HAP-1 (cell line): ENCODE results near the gene SSBP4.

Experiments used
- DNase-seq, 2 experiments: peaks; one replicate each; pipeline ENCODE4 v3.0.0-alpha.2; 2016 to 2020; ENCODE audit warnings: low spot score in 2 of 2
- H3K27me3 ChIP-seq: fragments of 250-450 bp; sonication (Bioruptor Pico); 2 replicates; pipeline ENCODE4 v1.5.1; 2020; ENCODE audit warnings: low read depth, mild to moderate bottlenecking, moderate library complexity
- H3K36me3 ChIP-seq: fragments of 250-450 bp; sonication (Bioruptor Pico); replicated peaks from 2 replicates; pipeline ENCODE4 v1.5.1; 2020; ENCODE audit warnings: mild to moderate bottlenecking
- H3K4me1 ChIP-seq: fragments of 250-450 bp; sonication (Bioruptor Pico); 2 replicates; pipeline ENCODE4 v1.5.1; 2020; ENCODE audit warnings: mild to moderate bottlenecking
- H3K4me3 ChIP-seq: fragments of 250-450 bp; sonication (Bioruptor Pico); 2 replicates; pipeline ENCODE4 v1.5.1; 2020; ENCODE audit warnings: mild to moderate bottlenecking, moderate library complexity
- H3K9me3 ChIP-seq: fragments of 250-450 bp; sonication (Bioruptor Pico); 2 replicates; pipeline ENCODE4 v1.5.1; 2020; ENCODE audit warnings: mild to moderate bottlenecking, moderate library complexity
- in situ Hi-C: fragments of 300-500 bp; cut with MboI; formaldehyde crosslinking; loops from 3 replicates; pipeline ENCODE4 v1.14.3; 2020; ENCODE audit warnings: low sequenced_read_pairs, inconsistent platforms, mixed read lengths

Gene SSBP4

DNA sequence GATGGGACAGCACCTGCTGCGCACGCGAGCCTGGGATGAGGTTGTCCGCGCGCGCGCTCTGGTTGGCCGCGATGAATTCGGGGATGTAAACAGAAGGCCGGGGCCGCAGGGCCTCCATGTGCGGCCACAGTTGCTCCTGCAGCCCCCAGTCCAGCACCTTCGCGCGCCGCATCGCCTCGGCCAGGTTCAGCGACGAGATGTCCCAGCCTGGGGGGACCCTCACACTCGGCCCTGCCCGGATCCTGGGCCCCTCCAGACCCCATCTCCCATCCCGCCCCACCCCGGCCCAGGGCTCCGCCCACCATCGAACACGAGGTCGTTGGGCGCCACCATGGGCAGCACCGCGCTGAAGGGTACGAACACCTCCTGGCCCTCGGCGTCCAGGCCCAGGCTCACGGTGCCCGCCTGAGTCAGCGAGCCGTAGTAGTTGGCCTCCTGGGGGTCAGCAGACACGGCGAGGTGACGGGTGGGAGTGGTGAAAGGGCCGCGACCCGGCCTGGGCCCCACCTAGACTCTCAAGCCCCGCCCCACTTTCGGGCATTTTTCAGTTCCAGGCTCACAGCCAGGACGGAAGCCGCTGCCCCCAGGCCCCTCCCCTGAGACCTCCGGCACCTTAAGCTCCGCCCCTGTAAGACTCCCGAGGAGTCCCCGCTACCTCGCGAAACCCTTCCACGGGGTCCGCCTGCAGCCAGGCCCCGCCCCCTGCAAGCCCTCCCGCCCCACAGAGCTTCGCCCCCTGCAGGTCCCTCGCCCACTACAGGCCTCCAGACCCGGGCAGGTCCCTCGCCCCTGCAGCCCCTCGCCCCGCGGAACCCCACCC is 17.7 kb downstream of the SSBP4 start:
- Histone ChIP-seq H3K27me3 (no peaks in the 10 kb centered on the region), H3K4me3 (peak overlapping the region; percentile 62), H3K36me3 (peaks cover 28% of the 10 kb centered on the region), H3K9me3 (no peaks in the 10 kb centered on the region), H3K4me1 (peaks cover 21% of the 10 kb centered on the region)
- in situ Hi-C loops, result no loop called here
- DNase-seq, result peak; percentile 85 to 98

DNA sequence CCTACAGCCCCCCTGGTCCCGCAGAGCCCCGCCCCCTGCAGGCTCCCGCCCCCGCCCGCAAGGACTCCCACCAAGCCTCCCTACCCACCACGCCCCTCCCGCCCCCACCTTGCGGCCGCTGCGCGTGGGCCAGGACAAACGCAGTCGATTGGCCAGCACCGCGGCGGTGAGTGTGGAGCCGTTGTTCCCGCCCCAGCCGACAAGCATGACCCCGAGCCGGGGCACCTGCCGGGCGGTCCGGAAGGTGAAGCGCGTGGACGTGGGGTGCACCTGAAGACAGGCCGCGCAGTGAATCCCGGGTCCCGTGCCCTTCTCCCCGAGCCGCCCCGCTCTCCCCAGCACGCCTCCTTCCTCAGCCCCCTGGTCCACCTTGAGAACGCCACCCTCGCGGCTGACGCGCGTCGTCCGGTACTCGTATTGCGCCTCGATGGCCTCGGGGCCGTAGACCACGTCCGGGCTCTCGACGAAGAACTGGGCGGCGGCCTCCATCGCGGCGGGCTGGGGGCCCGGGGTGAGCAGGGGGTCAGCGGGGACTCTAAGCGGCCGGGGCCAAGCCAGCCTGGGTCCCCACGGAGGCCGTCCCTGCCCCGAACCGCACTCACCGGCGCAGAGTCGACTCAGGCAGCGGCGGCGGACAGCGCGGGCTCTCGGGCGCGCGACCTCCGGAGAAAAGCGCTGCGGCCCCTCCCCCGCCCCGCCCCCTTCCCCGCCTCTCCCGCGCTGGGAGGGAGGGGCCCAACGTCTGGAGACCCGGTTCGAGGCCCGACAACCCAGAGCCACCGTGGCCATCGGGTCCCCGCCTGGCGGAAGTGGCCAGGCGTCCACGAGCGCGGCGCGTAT is 18.5 kb downstream of the SSBP4 start, which contains the start of gene ISYNA1:
Gene ISYNA1 (minus strand): TSS at position 643 of the 840 bp plus-strand sequence. CDS start 154 bp downstream, at position 489.
- Histone ChIP-seq H3K4me1 (peaks cover 21% of the 10 kb centered on the region), H3K27me3 (no peaks in the 10 kb centered on the region), H3K4me3 (peak within 1 kb of the TSS; percentile 62), H3K9me3 (no peaks in the 10 kb centered on the region), H3K36me3 (peaks cover 27% of the 10 kb centered on the region)
- DNase-seq, result peak; percentile 50 to 75
- in situ Hi-C loops, result no loop called here

DNA sequence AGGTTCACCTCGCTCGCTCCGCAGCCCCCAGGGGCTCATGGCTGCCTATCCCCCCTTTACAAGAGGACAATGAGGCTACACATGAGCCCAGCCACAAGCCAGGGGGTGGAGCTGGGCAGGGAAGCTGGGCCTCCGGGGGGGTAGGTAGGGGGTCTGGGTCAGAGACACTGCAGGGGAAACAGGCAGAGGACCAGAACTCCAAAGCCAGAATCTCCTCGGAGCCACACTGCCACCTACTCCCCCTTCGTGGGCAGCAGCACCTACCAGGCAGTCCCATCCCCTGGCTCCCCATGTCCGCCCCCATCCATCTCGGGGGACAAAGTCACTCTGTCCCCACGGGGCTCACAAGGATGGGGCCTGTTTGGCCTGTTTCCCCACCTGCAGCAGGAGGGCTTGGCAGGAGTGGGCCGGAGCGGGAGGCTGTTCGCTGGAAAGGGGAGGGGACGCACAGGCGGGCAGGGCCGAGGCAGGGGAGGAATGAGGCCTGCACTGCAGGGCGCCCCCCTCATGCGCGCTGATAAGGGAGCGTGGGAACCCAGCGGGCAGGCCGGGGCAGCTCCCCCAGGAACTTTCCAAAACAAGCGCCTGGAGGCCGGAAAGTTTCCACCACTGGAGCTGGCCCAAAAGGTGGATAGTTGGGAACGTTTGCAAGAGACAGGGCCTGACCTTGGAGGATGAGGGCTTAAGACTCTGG is 19.3 kb downstream of the SSBP4 start:
- DNase-seq, result no peak
- peak overlapping the region; percentile 62; the same call in 1 of the 2 replicates for H3K4me3 ChIP-seq
- in situ Hi-C loops, result no loop called here
- H3K27me3 ChIP-seq, result no peaks in the 10 kb centered on the region
- H3K4me1 ChIP-seq, result peaks cover 21% of the 10 kb centered on the region
- peaks cover 24% of the 10 kb centered on the region for H3K36me3 ChIP-seq
- no peaks in the 10 kb centered on the region for H3K9me3 ChIP-seq

DNA sequence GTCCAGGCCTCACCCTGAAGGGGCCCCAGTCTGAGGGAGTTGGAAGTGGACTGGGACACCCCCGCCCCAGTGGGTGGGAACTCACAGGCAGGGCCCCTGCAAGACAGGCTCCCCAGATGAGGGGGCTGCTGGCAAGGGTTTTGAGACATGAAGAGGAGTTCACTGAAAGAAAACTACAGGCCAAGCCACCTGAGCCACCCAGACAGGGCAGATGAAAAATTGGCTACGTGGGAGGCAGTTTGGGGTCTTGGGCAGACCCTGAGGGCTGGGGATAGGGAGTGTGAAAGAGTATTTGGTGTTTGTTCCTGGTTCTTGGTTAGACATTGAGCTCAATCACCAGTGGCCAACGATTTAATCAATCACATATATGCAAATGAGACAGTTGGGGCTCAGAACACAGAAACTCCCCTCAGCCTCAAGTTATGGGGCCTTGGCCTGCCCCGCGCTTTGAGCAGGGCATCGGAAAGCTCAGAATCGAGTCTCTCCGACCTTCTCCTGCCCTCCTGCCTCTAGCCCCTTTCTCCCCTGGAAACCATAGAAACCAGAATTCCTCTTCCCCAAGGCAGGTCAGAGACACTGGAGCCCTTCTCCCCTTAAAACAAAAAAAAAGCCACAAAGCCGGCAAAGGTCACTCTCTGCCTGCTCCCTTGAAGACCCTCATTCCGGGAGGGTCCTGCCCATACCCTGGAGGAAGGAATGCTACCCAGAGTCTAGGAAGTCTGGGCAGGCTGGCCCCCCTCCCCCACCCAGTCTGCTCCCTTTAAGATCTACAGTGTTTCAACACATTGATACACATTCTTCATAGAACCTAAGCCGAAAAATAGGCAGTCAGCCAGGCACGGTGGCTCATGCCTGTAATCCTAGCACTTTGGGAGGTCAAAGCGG is 20.1 kb downstream of the SSBP4 start:
- no peaks in the 10 kb centered on the region for H3K9me3 ChIP-seq
- no peak overlapping the region for H3K4me3 ChIP-seq
- peak; percentile 38 to 79 for DNase-seq
- in situ Hi-C loops, result no loop called here
- no peaks in the 10 kb centered on the region for H3K27me3 ChIP-seq
- peaks cover 24% of the 10 kb centered on the region for H3K36me3 ChIP-seq
- H3K4me1 ChIP-seq, result peaks cover 21% of the 10 kb centered on the region

DNA sequence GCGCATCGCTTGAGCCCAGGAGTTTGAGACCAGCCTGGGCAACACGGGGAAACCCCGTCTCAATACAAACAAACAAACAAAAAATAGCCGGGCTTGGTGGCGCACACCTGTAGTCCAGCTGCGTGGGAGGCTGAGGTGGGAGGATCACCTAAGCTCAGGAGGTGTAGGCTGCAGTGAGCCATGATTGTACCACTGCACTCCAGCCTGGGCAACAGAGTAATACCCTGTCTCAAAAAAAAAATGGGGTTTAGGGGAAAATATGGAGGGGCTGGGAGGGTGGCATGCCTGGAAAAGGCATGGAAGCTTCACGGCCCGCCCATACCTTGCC is 20.7 kb downstream of the SSBP4 start:
- in situ Hi-C loops, result no loop called here
- Histone ChIP-seq H3K9me3 (no peaks in the 10 kb centered on the region), H3K27me3 (no peaks in the 10 kb centered on the region), H3K36me3 (peaks cover 18% of the 10 kb centered on the region), H3K4me1 (peaks cover 21% of the 10 kb centered on the region), H3K4me3 (no peak overlapping the region)
- no peak for DNase-seq

DNA sequence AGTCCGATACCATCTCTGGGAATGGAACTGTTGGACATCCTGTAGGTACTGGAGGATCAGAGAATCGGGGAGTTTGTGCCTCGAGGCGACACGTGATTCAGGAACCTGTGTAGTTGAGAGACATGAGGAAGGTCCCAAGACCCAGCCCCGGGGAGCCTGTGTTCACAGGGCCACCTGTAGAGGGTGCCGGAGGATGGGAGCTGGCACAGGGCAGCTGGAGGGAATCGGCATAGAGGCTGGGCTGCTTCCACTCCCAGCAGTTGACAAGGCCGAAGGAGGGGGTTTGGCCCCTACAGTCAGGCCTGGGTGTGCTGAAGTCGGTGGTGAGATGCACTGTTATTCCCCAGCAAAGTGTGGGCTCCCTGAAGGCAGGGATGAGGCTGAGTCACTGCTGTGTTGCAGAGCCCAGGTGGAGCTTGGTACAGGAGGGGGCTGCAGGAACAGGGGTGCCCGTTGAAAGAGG is 21.2 kb downstream of the SSBP4 start:
- peaks cover 21% of the 10 kb centered on the region for H3K4me1 ChIP-seq
- H3K4me3 ChIP-seq, result no peak overlapping the region
- no peaks in the 10 kb centered on the region for H3K27me3 ChIP-seq
- peak in 1 of 2 experiments; percentile 65 for DNase-seq
- H3K9me3 ChIP-seq, result no peaks in the 10 kb centered on the region
- in situ Hi-C loops, result no loop called here
- H3K36me3 ChIP-seq, result peaks cover 15% of the 10 kb centered on the region

DNA sequence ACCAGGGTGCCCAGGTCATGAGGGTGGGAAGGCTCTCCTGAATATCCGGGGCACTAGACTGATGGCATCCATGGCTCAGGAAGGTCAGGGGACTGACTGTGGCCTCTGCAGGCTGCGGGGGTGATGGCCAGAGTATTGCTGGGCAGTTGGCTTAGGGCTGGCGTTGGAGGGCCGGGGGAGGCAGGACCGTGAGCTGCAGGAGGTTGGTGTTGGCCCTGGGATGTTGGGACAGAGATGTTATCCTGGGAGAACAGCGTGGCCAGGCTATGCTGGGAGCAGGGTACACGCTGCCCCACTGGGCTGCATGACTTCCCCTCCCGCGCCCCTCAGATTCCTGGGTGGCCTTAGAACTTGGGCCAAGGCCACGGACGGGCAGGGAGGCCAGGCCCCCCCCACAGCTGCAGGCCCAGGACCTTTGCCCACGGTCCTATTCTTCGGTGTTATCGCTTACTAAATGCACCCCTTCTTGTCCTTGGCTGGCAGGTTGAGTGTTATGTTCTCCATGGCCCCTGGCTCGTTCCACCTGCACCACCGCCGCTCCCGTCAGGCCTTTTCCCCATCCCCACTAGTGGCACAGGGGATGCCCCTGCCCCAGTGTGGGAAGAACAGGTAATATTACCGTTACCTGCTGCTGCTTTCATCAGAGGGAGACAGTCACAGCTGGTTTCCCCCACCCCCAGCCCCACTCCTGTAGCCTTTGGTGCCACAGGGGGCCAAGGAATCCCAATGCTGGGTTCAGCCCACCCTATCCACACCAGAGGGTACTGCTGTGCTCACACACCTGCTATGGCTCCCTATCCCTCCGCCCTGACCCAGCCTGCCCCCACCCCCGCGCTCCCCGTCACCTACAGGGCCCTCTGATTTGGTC is 22.0 kb downstream of the SSBP4 start:
- no peaks in the 10 kb centered on the region for H3K9me3 ChIP-seq
- no peak for DNase-seq
- in situ Hi-C loops, result no loop called here
- H3K4me3 ChIP-seq, result no peak overlapping the region
- no peaks in the 10 kb centered on the region for H3K27me3 ChIP-seq
- H3K36me3 ChIP-seq, result peaks cover 14% of the 10 kb centered on the region
- H3K4me1 ChIP-seq, result peaks cover 21% of the 10 kb centered on the region

DNA sequence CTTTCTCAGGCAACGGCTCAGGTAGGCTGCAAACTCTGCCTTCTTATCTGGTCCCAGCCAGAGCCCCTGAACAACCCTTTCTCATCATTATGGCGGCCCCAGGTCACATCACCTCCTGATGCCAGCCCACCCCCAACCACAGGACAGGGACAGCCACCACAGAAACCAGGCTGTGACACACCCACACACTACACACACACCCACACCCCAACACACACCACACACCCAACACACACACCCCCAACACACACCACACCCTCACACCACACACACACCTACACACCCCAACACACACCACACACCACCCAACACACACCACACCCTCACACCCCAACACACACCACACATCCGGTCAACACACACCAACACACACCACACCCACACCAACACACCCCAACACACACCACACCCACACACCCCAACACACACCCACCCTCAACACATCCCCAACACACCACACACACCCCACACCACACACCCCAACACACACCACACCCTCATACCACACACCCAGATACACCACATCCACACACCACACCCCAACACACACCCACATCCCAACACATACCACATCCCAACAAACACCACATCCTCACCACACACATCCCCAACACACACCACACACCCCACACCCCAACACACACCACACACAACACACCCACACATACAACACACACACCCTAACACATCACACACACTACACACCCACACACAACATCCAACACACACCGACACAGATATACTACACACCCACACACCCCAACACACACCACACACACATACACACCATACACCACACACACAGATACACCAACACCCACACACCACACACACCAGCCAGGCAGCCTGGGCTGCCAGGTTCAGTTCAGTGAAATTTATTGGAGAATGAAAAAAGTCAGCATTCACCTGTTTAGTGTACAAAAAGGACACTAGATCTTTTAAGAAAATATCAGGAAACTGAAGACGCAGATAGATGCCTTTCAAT is 22.9 kb downstream of the SSBP4 start:
- Histone ChIP-seq H3K36me3 (peaks cover 13% of the 10 kb centered on the region), H3K27me3 (no peaks in the 10 kb centered on the region), H3K4me1 (peaks cover 17% of the 10 kb centered on the region), H3K9me3 (no peaks in the 10 kb centered on the region), H3K4me3 (no peak overlapping the region)
- no peak for DNase-seq
- in situ Hi-C loops, result no loop called here

DNA sequence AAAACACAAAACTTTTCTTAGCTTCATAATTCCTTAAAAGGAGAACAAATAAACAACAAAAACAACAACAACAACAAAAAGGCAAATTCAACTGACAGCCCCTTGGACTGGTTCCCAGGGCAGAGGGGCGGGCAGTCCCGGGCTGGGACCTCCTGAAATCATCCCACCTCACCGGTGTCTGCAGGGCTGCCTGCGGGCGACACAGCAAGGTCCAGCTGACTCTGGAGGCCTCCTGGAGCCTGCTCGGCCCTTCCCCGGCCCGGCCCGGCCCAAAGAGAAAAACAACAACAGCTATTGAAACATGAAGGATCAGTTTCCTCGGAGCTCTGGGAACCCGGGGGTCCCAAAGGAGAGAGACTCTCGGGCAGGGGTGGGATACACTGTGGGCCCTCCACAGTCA is 23.7 kb downstream of the SSBP4 start:
- no peak overlapping the region for H3K4me3 ChIP-seq
- peaks cover 15% of the 10 kb centered on the region for H3K36me3 ChIP-seq
- no peaks in the 10 kb centered on the region for H3K9me3 ChIP-seq
- peaks cover 17% of the 10 kb centered on the region for H3K4me1 ChIP-seq
- in situ Hi-C loops, result no loop called here
- DNase-seq, result no peak
- H3K27me3 ChIP-seq, result no peaks in the 10 kb centered on the region

DNA sequence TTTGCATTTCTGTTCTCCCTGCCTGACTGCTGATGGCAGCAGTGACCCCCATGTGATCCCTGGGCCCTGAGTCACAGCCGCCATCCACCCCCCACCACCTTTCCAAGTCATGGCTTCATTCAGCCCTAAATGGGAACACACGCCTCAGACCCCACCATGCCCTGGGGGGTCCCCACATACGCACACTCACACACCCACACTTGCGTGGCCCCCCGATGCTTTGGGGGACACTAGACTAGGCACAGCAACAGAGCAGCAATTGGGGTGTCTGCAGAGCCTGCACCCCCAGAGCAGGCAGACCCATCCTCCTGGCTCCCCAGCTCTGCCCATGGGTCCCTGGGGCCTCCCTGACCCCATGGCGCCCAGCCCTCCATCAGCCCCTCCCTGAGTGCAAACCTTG is 24.2 kb downstream of the SSBP4 start:
- Histone ChIP-seq H3K36me3 (peaks cover 18% of the 10 kb centered on the region), H3K9me3 (no peaks in the 10 kb centered on the region), H3K27me3 (no peaks in the 10 kb centered on the region), H3K4me1 (peaks cover 14% of the 10 kb centered on the region), H3K4me3 (no peak overlapping the region)
- DNase-seq, result no peak
- in situ Hi-C loops, result no loop called here

DNA sequence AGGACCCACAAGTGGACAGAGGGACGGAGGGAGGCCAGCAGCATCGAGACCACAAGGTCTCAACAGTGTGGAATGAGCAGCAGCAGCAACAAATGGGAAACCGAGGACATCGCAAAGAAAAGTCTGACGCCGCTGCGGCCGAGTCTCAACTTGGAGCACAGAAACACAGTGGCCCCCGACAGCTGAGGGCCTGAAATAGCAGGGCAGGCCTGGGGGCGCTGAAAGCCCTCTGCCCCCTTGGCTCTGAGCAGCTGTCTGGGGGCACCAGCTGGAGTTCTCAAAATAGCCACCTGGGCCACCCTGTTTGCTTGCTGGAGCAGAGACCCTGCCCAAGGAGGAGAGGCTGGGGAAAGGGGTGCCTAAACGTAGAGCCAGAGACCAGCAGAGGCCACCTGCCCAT is 24.6 kb downstream of the SSBP4 start:
- Histone ChIP-seq H3K27me3 (no peaks in the 10 kb centered on the region), H3K9me3 (no peaks in the 10 kb centered on the region), H3K4me3 (no peak overlapping the region), H3K36me3 (peaks cover 22% of the 10 kb centered on the region), H3K4me1 (peaks cover 12% of the 10 kb centered on the region)
- in situ Hi-C loops, result no loop called here
- no peak for DNase-seq
